MM.1S (cell line): Measurements from ENCODE around the gene ITPR1.

Experiments
- DNase-seq: peaks from one replicate; pipeline ENCODE4 v3.0.0-alpha.2; 2015
- H2AFZ ChIP-seq: fragments of 300-600 bp; sonication (generic); 2 replicates; pipeline ENCODE4 v1.6.0; 2016; ENCODE audit warnings: antibody characterized with exemption, low read length
- H3F3A ChIP-seq: fragments of 300-600 bp; sonication (generic); 2 replicates; pipeline ENCODE4 v1.6.1; 2016; ENCODE audit warnings: mild to moderate bottlenecking, antibody characterized with exemption, low read length, moderate library complexity, mixed read lengths; ENCODE audit not compliant: insufficient read depth
- H3K27ac ChIP-seq: fragments of 300-600 bp; sonication (generic); 2 replicates; pipeline ENCODE4 v1.5.1; 2016; ENCODE audit warnings: mild to moderate bottlenecking, low read length
- H3K27me3 ChIP-seq: fragments of 300-600 bp; sonication (generic); replicated peaks from 2 replicates; pipeline ENCODE4 v1.6.0; 2016; ENCODE audit warnings: low read length; ENCODE audit not compliant: insufficient read depth
- H3K36me3 ChIP-seq: fragments of 300-600 bp; sonication (generic); replicated peaks from 2 replicates; pipeline ENCODE4 v1.6.1; 2016; ENCODE audit warnings: mild to moderate bottlenecking, low read length, mixed read lengths; ENCODE audit not compliant: insufficient read depth
- H3K4me1 ChIP-seq: fragments of 300-600 bp; sonication (generic); 2 replicates; pipeline ENCODE4 v1.6.1; 2016; ENCODE audit warnings: low read length, mixed read lengths
- H3K4me2 ChIP-seq: fragments of 300-600 bp; sonication (generic); 2 replicates; pipeline ENCODE4 v1.6.0; 2016; ENCODE audit warnings: low read depth, low read length
- H3K4me3 ChIP-seq: fragments of 300-600 bp; sonication (generic); 2 replicates; pipeline ENCODE4 v1.5.1; 2016; ENCODE audit warnings: low read length, mixed read lengths
- H3K79me2 ChIP-seq: fragments of 300-600 bp; sonication (generic); 2 replicates; pipeline ENCODE4 v1.6.1; 2016; ENCODE audit warnings: mixed run types, low read length, mixed read lengths
- H3K9ac ChIP-seq: fragments of 300-600 bp; sonication (generic); 2 replicates; pipeline ENCODE4 v1.6.1; 2016; ENCODE audit warnings: low read length, mixed read lengths
- H3K9me2 ChIP-seq: fragments of 300-600 bp; sonication (generic); replicated peaks from 2 replicates; pipeline ENCODE4 v1.6.1; 2016; ENCODE audit warnings: mild to moderate bottlenecking, low read length, mixed read lengths; ENCODE audit not compliant: insufficient read depth
- H3K9me3 ChIP-seq: fragments of 300-600 bp; sonication (generic); replicated peaks from 2 replicates; pipeline ENCODE4 v1.6.1; 2016; ENCODE audit warnings: mild to moderate bottlenecking, low read length, mixed read lengths; ENCODE audit not compliant: insufficient read depth
- H4K20me1 ChIP-seq: fragments of 300-600 bp; sonication (generic); 2 replicates; pipeline ENCODE4 v1.6.1; 2016; ENCODE audit warnings: mild to moderate bottlenecking, low read length, moderate library complexity, mixed read lengths; ENCODE audit not compliant: insufficient read depth
- EZH2 ChIP-seq: fragments of 300-600 bp; sonication (generic); optimal IDR thresholded peaks from 2 replicates; pipeline ENCODE3; 2017; ENCODE audit warnings: low read depth, mild to moderate bottlenecking, antibody characterized with exemption, low read length, mixed read lengths
- EZH2phosphoT487 ChIP-seq: fragments of 300-600 bp; sonication (generic); IDR thresholded peaks from 2 replicates; pipeline ENCODE4 v1.6.1; 2018; ENCODE audit warnings: antibody characterized with exemption, low read length
- TF ChIP-seq, protein P1 (sequence below): fragments of 300-600 bp; sonication (generic); IDR thresholded peaks from 2 replicates; pipeline ENCODE4 v1.5.1; 2016; ENCODE audit warnings: antibody characterized with exemption, low read length, mixed read lengths

Gene ITPR1

DNA sequence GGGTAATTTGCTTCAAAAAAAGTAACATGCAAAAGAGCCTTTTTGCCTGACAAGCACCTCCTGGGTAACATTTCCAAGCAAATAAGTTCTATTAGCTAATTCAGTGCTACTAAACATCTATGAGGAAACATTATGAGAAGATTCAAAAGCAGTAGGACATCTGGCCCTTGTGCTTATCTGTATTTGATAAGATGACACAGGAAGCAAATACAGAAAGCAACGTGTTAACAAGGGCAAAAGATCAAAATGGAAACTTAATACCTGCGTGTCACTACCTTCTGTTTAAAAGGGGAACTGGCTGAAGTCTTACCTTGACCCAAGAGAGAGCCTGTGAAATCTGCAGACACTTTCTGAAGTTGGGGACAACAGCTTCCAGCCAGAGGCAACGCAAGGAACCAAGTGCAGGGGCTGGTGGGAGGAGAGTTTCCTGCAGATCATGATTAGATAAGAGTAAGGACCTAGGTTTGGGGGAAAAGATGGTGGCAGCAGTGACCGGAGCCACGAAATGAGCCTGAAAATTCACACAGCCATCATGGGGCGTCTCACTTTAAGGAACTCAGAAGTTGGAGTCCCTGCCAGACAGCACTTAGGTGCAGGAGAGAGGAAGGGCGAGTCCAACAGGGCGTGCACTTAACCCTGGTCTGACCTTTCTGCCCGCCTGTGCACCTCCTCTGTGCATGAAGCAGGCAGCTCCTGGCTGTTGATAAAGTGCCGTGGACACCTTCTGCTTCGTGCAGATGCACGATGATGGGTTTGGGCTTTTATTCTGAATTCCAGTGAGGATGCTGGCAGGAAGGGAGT, 332.5 kb downstream of the ITPR1 start:
- no peaks in the 10 kb centered on the region for H3K79me2 ChIP-seq
- H3K4me2 ChIP-seq = no peak overlapping the region
- H3K4me3 ChIP-seq = no peak overlapping the region
- H3F3A ChIP-seq = peaks cover 1% of the 10 kb centered on the region; the same call in 1 of the 2 replicates
- TF ChIP-seq EZH2 = no peak
- TF ChIP-seq, protein P1, sequence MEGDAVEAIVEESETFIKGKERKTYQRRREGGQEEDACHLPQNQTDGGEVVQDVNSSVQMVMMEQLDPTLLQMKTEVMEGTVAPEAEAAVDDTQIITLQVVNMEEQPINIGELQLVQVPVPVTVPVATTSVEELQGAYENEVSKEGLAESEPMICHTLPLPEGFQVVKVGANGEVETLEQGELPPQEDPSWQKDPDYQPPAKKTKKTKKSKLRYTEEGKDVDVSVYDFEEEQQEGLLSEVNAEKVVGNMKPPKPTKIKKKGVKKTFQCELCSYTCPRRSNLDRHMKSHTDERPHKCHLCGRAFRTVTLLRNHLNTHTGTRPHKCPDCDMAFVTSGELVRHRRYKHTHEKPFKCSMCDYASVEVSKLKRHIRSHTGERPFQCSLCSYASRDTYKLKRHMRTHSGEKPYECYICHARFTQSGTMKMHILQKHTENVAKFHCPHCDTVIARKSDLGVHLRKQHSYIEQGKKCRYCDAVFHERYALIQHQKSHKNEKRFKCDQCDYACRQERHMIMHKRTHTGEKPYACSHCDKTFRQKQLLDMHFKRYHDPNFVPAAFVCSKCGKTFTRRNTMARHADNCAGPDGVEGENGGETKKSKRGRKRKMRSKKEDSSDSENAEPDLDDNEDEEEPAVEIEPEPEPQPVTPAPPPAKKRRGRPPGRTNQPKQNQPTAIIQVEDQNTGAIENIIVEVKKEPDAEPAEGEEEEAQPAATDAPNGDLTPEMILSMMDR = no peak
- no peak for TF ChIP-seq EZH2phosphoT487
- H3K9me3 ChIP-seq = no peaks in the 10 kb centered on the region
- no peak overlapping the region for H3K27ac ChIP-seq
- H3K4me1 ChIP-seq = peaks cover 5% of the 10 kb centered on the region
- DNase-seq = no peak
- H3K27me3 ChIP-seq = no peaks in the 10 kb centered on the region
- no peak overlapping the region for H3K9ac ChIP-seq
- H3K36me3 ChIP-seq = no peaks in the 10 kb centered on the region
- no peaks in the 10 kb centered on the region for H3K9me2 ChIP-seq
- H2AFZ ChIP-seq = no peak overlapping the region
- no peaks in the 10 kb centered on the region for H4K20me1 ChIP-seq

- Histone ChIP-seq H4K20me1 (no peaks in the 10 kb centered on the region), H3K27me3 (no peaks in the 10 kb centered on the region), H3K4me1 (peaks cover 9% of the 10 kb centered on the region), H3F3A (peaks cover 8% of the 10 kb centered on the region), H3K36me3 (no peaks in the 10 kb centered on the region), H3K9me2 (no peaks in the 10 kb centered on the region), H3K4me2 (no peak overlapping the region), H3K4me3 (no peak overlapping the region), H3K27ac (no peak overlapping the region), H3K9ac (no peak overlapping the region), H2AFZ (no peak overlapping the region), H3K79me2 (no peaks in the 10 kb centered on the region), H3K9me3 (no peaks in the 10 kb centered on the region)
- DNase-seq = no peak
- TF ChIP-seq EZH2phosphoT487 = no peak
- TF ChIP-seq EZH2 = no peak
- TF ChIP-seq, protein P1 = no peak
These were observed 333.3 kb downstream of the ITPR1 start for GRCh38 chr3:4826237-4827100.

DNA sequence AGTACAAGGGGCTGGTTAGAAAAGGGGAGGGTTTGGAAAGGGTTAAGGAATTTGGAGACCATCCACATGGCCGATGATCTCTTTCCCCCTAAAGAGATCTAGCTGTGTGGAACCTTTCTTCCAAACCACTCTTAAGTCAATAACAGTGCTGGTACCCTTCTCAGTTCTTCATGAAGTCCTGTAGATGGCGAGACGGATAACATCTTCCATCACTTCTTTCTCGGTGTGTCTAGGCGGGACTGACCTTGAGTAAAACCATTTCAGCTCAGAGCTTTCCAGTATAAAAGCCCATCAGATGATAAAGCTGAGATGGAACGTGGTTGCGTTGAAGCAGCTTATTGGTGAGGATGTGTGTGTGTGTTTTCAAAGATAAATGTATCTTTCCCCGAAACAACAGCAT, 334.6 kb downstream of the ITPR1 start:
- no peak for TF ChIP-seq EZH2
- TF ChIP-seq, protein P1 = no peak
- no peak for TF ChIP-seq EZH2phosphoT487
- no peaks in the 10 kb centered on the region for H4K20me1 ChIP-seq
- H3K4me1 ChIP-seq = peaks cover 18% of the 10 kb centered on the region
- no peaks in the 10 kb centered on the region for H3K9me2 ChIP-seq
- H3K79me2 ChIP-seq = no peaks in the 10 kb centered on the region
- no peaks in the 10 kb centered on the region for H3K36me3 ChIP-seq
- H3K4me2 ChIP-seq = no peak overlapping the region
- H3K9ac ChIP-seq = no peak overlapping the region
- peaks cover 13% of the 10 kb centered on the region for H3F3A ChIP-seq
- H2AFZ ChIP-seq = no peak overlapping the region
- no peak overlapping the region for H3K4me3 ChIP-seq
- DNase-seq = no peak
- no peak overlapping the region for H3K27ac ChIP-seq
- H3K27me3 ChIP-seq = no peaks in the 10 kb centered on the region
- no peaks in the 10 kb centered on the region for H3K9me3 ChIP-seq
